ENCODE data around the gene NFYC. TPM values are rescaled to one million over a fixed set of nuclear protein-coding genes. Genes with fewer than 3 reads are reported as not detected.

NFYC gene
- total RNA-seq, 6 donors from 2014 or later = 40.0 to 73.3 (median 50.9) TPM

GRCh38 chr1:40794974-40795715, 103.6 kb downstream of the NFYC start:
- H3K9me3 ChIP-seq = no peaks in the 10 kb centered on the region
- TF ChIP-seq POLR2A (IDR thresholded peaks at IDR 0.05) (no peak), POLR2AphosphoS5 (IDR thresholded peaks at IDR 0.05) (no peak), EP300 (IDR thresholded peaks at IDR 0.05) (no peak), CTCF (IDR thresholded peaks at IDR 0.05) (no peak)
- DNase-seq = no peak
- no peak overlapping the region for H3K27ac ChIP-seq
- ATAC-seq (ENCODE audit: low FRiP score in 2 of 2) = no peak
- WGBS, 2 donors = 79 to 88% methylated on average over 10 of the region's 10 CpGs
- no peaks in the 10 kb centered on the region for H3K27me3 ChIP-seq
- H3K4me1 ChIP-seq = peaks cover 0 to 11% (median 4%) of the 10 kb centered on the region in 4 donors
- no peak overlapping the region for H3K4me3 ChIP-seq
- no peaks in the 10 kb centered on the region for H3K36me3 ChIP-seq

- H3K27ac ChIP-seq = no peak overlapping the region
Measured at GRCh38 chr1:40795811-40796586, 104.5 kb downstream of the NFYC start.

GRCh38 chr1:40796939-40797667, 105.6 kb downstream of the NFYC start:
- Histone ChIP-seq H3K9me3 (no peaks in the 10 kb centered on the region), H3K4me3 (no peak overlapping the region), H3K36me3 (no peaks in the 10 kb centered on the region), H3K4me1 (peaks cover 8 to 21% (median 14%) of the 10 kb centered on the region in 4 donors), H3K27me3 (no peaks in the 10 kb centered on the region), H3K27ac (no peak overlapping the region)
- ATAC-seq (ENCODE audit: low FRiP score in 2 of 2) (no peak), DNase-seq (no peak)
- WGBS, 2 donors = 56 to 60% methylated on average over 9 of the region's 9 CpGs
- TF ChIP-seq EP300 (IDR thresholded peaks at IDR 0.05) (no peak), POLR2AphosphoS5 (IDR thresholded peaks at IDR 0.05) (no peak), CTCF (IDR thresholded peaks at IDR 0.05) (no peak), POLR2A (IDR thresholded peaks at IDR 0.05) (no peak)

More at GRCh38 chr1:40795811-40796586, 104.5 kb downstream of the NFYC start:
- Histone ChIP-seq H3K36me3 (no peaks in the 10 kb centered on the region), H3K4me1 (peaks cover 0 to 11% (median 4%) of the 10 kb centered on the region in 4 donors), H3K9me3 (no peaks in the 10 kb centered on the region), H3K27me3 (no peaks in the 10 kb centered on the region), H3K4me3 (no peak overlapping the region)
- no peak for ATAC-seq (ENCODE audit: low FRiP score in 2 of 2)
- DNase-seq = no peak
- 59 to 74% methylated on average over 13 of the region's 13 CpGs for WGBS, 2 donors
- TF ChIP-seq CTCF (IDR thresholded peaks at IDR 0.05) = no peak
- no peak for TF ChIP-seq EP300 (IDR thresholded peaks at IDR 0.05)
- no peak for TF ChIP-seq POLR2A (IDR thresholded peaks at IDR 0.05)
- TF ChIP-seq POLR2AphosphoS5 (IDR thresholded peaks at IDR 0.05) = no peak

- H3K4me3 ChIP-seq = no peak overlapping the region
- DNase-seq (no peak), ATAC-seq (ENCODE audit: low FRiP score in 2 of 2) (no peak)
- no peaks in the 10 kb centered on the region for H3K36me3 ChIP-seq
- H3K4me1 ChIP-seq = peaks cover 10 to 21% (median 17%) of the 10 kb centered on the region in 4 donors
- WGBS, 2 donors = 88 to 93% methylated on average over 3 of the region's 3 CpGs
- no peaks in the 10 kb centered on the region for H3K9me3 ChIP-seq
- no peak overlapping the region for H3K27ac ChIP-seq
- TF ChIP-seq EP300 (IDR thresholded peaks at IDR 0.05) (no peak), CTCF (IDR thresholded peaks at IDR 0.05) (no peak), POLR2AphosphoS5 (IDR thresholded peaks at IDR 0.05) (no peak), POLR2A (IDR thresholded peaks at IDR 0.05) (no peak)
- H3K27me3 ChIP-seq = no peaks in the 10 kb centered on the region
Measured at GRCh38 chr1:40797668-40798010, 106.1 kb downstream of the NFYC start.
